Liver (tissue), 3 donors: ENCODE results near the gene ERVK3-1.

ENCODE experiments used
- TF ChIP-seq, protein P1 (sequence below): fragments of 150-350 bp; IDR thresholded peaks from 2 replicates; pipeline ENCODE4 v1.5.1; 2017; ENCODE audit warnings: improper control_type of control experiment, low read depth, low read length; ENCODE audit not compliant: missing input control
- TF ChIP-seq, protein P2 (sequence below): IDR thresholded peaks from 2 replicates; pipeline ENCODE4 v1.6.1; 2016; ENCODE audit warnings: antibody characterized with exemption
- donor health status: healthy.
- donor health status: healthy.

DNA sequence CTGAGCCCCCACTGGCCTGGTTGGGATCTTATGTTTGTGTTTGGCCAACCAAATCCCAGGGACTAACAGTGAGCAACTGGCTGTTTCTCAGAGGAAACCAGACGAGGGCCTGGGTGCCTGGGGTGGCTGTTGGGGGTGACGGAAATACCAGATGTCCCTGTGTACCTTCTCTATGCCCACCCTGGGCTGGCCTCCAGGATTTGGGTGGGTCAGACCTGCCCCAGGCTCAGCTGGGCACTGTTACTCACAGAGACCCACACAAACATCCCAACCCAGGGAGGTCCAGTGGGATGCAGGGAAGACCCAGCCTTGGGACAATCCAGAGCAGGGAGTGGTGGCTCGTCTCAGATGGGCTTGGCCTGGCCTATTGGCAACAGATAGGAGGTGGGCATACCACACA is 30.5 kb downstream of the ERVK3-1 start:
- TF ChIP-seq, protein P1, sequence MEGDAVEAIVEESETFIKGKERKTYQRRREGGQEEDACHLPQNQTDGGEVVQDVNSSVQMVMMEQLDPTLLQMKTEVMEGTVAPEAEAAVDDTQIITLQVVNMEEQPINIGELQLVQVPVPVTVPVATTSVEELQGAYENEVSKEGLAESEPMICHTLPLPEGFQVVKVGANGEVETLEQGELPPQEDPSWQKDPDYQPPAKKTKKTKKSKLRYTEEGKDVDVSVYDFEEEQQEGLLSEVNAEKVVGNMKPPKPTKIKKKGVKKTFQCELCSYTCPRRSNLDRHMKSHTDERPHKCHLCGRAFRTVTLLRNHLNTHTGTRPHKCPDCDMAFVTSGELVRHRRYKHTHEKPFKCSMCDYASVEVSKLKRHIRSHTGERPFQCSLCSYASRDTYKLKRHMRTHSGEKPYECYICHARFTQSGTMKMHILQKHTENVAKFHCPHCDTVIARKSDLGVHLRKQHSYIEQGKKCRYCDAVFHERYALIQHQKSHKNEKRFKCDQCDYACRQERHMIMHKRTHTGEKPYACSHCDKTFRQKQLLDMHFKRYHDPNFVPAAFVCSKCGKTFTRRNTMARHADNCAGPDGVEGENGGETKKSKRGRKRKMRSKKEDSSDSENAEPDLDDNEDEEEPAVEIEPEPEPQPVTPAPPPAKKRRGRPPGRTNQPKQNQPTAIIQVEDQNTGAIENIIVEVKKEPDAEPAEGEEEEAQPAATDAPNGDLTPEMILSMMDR, result no peak
- TF ChIP-seq, protein P2, sequence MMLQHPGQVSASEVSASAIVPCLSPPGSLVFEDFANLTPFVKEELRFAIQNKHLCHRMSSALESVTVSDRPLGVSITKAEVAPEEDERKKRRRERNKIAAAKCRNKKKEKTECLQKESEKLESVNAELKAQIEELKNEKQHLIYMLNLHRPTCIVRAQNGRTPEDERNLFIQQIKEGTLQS, result no peak
